Measurements from ENCODE around the gene CPNE8. TPM values are rescaled to one million over a fixed set of nuclear protein-coding genes. Genes with fewer than 3 reads are reported as not detected.

Gene CPNE8
- polyA plus RNA-seq, 1 donor from 2014 or later, result 1.9 TPM

DNA sequence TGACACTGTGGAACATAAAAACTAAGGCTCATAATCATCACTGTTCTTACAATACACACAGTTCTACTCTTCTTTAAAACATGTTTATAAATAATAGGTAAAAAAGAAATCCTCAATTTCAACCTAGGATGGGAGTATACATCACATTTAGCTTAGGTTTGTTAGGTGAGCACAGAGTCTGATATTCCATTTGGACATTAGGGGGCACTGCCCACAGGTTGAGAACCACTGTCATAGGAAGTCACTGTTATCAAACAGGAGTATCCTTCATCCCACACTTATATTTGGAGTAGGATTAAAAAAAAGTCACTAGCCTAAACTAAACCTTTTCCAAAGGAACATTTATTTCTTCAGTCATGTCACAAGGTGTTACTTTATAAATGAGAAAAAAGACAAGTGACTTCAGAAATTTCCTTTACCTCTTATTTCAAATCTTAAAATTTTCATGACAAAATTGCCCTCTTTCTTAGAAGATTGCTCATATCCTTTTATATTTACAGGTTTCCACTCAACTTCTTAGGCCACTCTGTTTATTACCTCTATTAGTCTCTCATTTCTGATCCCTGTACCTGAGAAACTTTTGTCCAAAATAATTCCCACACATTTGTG, 240.6 kb downstream of the CPNE8 start:
- H3K27me3 ChIP-seq (ENCODE audit: insufficient read depth, low read depth, low read length), result no peaks in the 10 kb centered on the region
- no peak overlapping the region for H2AFZ ChIP-seq (ENCODE audit: low read depth, low read length)
- H3K36me3 ChIP-seq (ENCODE audit: insufficient read depth, low read length), result no peaks in the 10 kb centered on the region
- H3K4me3 ChIP-seq (ENCODE audit: low read length), result no peak overlapping the region
- no peaks in the 10 kb centered on the region for H3K9me3 ChIP-seq (ENCODE audit: low read length)
- no peaks in the 10 kb centered on the region for H3K9me2 ChIP-seq (ENCODE audit: insufficient read depth, low read length)
- H3F3A ChIP-seq (ENCODE audit: insufficient read depth, low read length, poor library complexity, severe bottlenecking), result no peaks in the 10 kb centered on the region
- no peak overlapping the region for H3K9ac ChIP-seq (ENCODE audit: low read length)
- no peak overlapping the region for H3K27ac ChIP-seq (ENCODE audit: low read length)
- no peak overlapping the region for H3K4me2 ChIP-seq (ENCODE audit: low read length)
- H4K20me1 ChIP-seq (ENCODE audit: insufficient read depth), result no peaks in the 10 kb centered on the region
- no peak for TF ChIP-seq POLR2AphosphoS5 (IDR thresholded peaks at IDR 0.05)
- TF ChIP-seq EP300 (conservative IDR thresholded peaks at IDR 0.05; ENCODE audit: poor library complexity, severe bottlenecking), result no peak
- peak; percentile 35 for TF ChIP-seq SMC3 (conservative IDR thresholded peaks at IDR 0.05; ENCODE audit: poor library complexity)
- TF ChIP-seq, protein P1, sequence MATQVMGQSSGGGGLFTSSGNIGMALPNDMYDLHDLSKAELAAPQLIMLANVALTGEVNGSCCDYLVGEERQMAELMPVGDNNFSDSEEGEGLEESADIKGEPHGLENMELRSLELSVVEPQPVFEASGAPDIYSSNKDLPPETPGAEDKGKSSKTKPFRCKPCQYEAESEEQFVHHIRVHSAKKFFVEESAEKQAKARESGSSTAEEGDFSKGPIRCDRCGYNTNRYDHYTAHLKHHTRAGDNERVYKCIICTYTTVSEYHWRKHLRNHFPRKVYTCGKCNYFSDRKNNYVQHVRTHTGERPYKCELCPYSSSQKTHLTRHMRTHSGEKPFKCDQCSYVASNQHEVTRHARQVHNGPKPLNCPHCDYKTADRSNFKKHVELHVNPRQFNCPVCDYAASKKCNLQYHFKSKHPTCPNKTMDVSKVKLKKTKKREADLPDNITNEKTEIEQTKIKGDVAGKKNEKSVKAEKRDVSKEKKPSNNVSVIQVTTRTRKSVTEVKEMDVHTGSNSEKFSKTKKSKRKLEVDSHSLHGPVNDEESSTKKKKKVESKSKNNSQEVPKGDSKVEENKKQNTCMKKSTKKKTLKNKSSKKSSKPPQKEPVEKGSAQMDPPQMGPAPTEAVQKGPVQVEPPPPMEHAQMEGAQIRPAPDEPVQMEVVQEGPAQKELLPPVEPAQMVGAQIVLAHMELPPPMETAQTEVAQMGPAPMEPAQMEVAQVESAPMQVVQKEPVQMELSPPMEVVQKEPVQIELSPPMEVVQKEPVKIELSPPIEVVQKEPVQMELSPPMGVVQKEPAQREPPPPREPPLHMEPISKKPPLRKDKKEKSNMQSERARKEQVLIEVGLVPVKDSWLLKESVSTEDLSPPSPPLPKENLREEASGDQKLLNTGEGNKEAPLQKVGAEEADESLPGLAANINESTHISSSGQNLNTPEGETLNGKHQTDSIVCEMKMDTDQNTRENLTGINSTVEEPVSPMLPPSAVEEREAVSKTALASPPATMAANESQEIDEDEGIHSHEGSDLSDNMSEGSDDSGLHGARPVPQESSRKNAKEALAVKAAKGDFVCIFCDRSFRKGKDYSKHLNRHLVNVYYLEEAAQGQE (IDR thresholded peaks at IDR 0.05; ENCODE audit: borderline replicate concordance), result no peak
- TF ChIP-seq, protein P2, sequence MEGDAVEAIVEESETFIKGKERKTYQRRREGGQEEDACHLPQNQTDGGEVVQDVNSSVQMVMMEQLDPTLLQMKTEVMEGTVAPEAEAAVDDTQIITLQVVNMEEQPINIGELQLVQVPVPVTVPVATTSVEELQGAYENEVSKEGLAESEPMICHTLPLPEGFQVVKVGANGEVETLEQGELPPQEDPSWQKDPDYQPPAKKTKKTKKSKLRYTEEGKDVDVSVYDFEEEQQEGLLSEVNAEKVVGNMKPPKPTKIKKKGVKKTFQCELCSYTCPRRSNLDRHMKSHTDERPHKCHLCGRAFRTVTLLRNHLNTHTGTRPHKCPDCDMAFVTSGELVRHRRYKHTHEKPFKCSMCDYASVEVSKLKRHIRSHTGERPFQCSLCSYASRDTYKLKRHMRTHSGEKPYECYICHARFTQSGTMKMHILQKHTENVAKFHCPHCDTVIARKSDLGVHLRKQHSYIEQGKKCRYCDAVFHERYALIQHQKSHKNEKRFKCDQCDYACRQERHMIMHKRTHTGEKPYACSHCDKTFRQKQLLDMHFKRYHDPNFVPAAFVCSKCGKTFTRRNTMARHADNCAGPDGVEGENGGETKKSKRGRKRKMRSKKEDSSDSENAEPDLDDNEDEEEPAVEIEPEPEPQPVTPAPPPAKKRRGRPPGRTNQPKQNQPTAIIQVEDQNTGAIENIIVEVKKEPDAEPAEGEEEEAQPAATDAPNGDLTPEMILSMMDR (IDR thresholded peaks at IDR 0.05; ENCODE audit: poor library complexity, severe bottlenecking), result peak; percentile 54
- TF ChIP-seq EZH2 (IDR thresholded peaks at IDR 0.05; ENCODE audit: borderline replicate concordance, insufficient read depth, low read length, poor library complexity, severe bottlenecking), result no peak
- no peak for TF ChIP-seq TAF1 (IDR thresholded peaks at IDR 0.05; ENCODE audit: low read depth)
- TF ChIP-seq RAD21 (conservative IDR thresholded peaks at IDR 0.05), result peak; percentile 43
- H3K79me2 ChIP-seq (replicated peaks; ENCODE audit: insufficient read depth, low read length), result no peaks in the 10 kb centered on the region

DNA sequence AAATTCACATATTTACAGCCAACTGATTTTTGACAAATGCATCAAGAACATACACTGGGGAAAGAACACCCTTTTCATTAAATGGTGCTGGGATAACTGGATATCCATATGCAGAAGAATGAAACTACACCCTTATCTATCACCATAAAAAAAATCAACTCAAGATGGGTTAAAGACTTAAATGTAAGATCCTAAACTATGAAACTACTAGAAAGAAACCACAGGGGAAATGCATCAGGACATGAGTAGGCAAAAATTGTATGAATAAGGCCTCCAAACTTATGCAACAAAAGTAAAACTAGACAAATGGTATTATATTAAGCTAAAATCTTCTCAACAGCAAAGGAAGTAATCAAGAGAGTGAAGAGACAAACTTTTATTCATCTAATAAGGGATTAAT, 242.6 kb downstream of the CPNE8 start:
- H3K9ac ChIP-seq (ENCODE audit: low read length), result no peak overlapping the region
- H2AFZ ChIP-seq (ENCODE audit: low read depth, low read length), result no peak overlapping the region
- H4K20me1 ChIP-seq (ENCODE audit: insufficient read depth), result no peaks in the 10 kb centered on the region
- H3K4me3 ChIP-seq (ENCODE audit: low read length), result no peak overlapping the region
- no peaks in the 10 kb centered on the region for H3K27me3 ChIP-seq (ENCODE audit: insufficient read depth, low read depth, low read length)
- H3K27ac ChIP-seq (ENCODE audit: low read length), result no peak overlapping the region
- no peaks in the 10 kb centered on the region for H3K36me3 ChIP-seq (ENCODE audit: insufficient read depth, low read length)
- H3F3A ChIP-seq (ENCODE audit: insufficient read depth, low read length, poor library complexity, severe bottlenecking), result no peaks in the 10 kb centered on the region
- no peaks in the 10 kb centered on the region for H3K9me2 ChIP-seq (ENCODE audit: insufficient read depth, low read length)
- no peak overlapping the region for H3K4me2 ChIP-seq (ENCODE audit: low read length)
- TF ChIP-seq EP300 (conservative IDR thresholded peaks at IDR 0.05; ENCODE audit: poor library complexity, severe bottlenecking) (no peak), EZH2 (IDR thresholded peaks at IDR 0.05; ENCODE audit: borderline replicate concordance, insufficient read depth, low read length, poor library complexity, severe bottlenecking) (no peak)
- TF ChIP-seq, protein P1 (IDR thresholded peaks at IDR 0.05; ENCODE audit: borderline replicate concordance), result no peak
- TF ChIP-seq, protein P2 (IDR thresholded peaks at IDR 0.05; ENCODE audit: poor library complexity, severe bottlenecking), result no peak
- H3K9me3 ChIP-seq (ENCODE audit: low read length), result no peaks in the 10 kb centered on the region
- H3K79me2 ChIP-seq (replicated peaks; ENCODE audit: insufficient read depth, low read length), result no peaks in the 10 kb centered on the region

Data from neural cell (in vitro differentiated cells).